PFSK-1 (cell line): ENCODE measurements around the gene SFXN1.

Experiments
- FOXP2 ChIP-seq: optimal IDR thresholded peaks from 2 replicates; pipeline ENCODE3; 2011; ENCODE audit warnings: borderline replicate concordance, control low read depth, inconsistent platforms; ENCODE audit not compliant: insufficient read depth; ENCODE audit errors: extremely low read length, extremely low read depth
- POLR2AphosphoS5 ChIP-seq: IDR thresholded peaks from 2 replicates; pipeline ENCODE4 v1.6.1; 2012; ENCODE audit warnings: low read depth, mild to moderate bottlenecking, control low read depth, low read length, moderate library complexity
- REST ChIP-seq, 2 experiments: IDR thresholded peaks; 2 replicates each; pipeline versions ENCODE4 v1.6.1 to v1.8.0; 2011 to 2012; ENCODE audit warnings: low read depth in 2 of 2, low read length in 2 of 2, control low read depth in 1 of 2, inconsistent platforms in 1 of 2, mild to moderate bottlenecking in 1 of 2, moderate library complexity in 1 of 2; ENCODE audit not compliant: insufficient read depth in 1 of 2
- SIN3A ChIP-seq: IDR thresholded peaks from 2 replicates; pipeline ENCODE4 v1.6.1; 2012; ENCODE audit warnings: mild to moderate bottlenecking, low read length, moderate library complexity, borderline replicate concordance; ENCODE audit not compliant: insufficient read depth
- TAF1 ChIP-seq: IDR thresholded peaks from 2 replicates; pipeline ENCODE4 v1.6.1; 2012; ENCODE audit warnings: low read length, control low read depth, borderline replicate concordance; ENCODE audit not compliant: insufficient read depth

The SFXN1 gene

DNA sequence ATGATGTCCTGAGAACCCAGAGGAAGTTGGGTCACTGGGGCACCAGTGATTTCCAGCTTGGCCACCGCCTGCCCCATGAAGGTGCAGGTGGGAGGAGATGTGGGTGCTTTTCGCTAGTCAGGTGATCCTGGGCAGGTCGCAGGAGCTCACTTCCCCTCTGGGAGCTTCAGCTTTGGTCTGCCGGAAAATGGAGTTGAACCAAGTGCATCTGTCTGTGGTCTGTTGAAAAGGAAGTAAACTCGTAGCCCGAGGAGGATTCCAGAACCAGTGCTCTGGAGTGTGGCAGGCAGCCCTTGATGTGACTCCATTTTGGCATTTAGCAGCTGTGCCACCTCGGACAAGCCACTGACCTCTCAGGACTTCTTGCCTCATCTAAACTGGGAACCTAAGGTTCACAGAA lies 97.7 kb downstream of the SFXN1 start:
- TF ChIP-seq FOXP2 (no peak), REST (IDR thresholded peaks at IDR 0.05; ENCODE audit: insufficient read depth in 1 of 2, low read depth in 2 of 2, low read length in 2 of 2) (no peak), TAF1 (no peak), POLR2AphosphoS5 (no peak), SIN3A (no peak)

DNA sequence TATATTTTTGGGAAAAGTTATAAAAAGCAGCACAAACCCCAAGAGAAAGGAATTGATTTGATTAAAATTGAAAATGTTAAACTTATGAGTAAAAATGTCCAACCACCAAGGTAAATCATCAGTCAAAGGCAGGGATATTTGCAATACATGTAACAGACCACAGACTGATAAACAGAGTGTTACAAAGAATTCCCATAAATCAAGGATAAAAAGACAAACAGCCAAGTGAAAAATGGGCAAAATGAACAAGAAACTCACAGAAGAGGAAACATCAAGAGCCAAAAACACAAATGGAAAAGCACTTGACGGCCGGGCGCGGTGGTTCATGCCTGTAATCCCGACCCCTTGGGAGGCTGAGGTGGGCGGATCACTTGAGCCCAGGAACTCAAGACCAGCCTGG lies 98.2 kb downstream of the SFXN1 start:
- TF ChIP-seq POLR2AphosphoS5 (no peak), REST (IDR thresholded peaks at IDR 0.05; ENCODE audit: insufficient read depth in 1 of 2, low read depth in 2 of 2, low read length in 2 of 2) (no peak), TAF1 (no peak), FOXP2 (no peak), SIN3A (no peak)
